Umbilical cord (tissue), 2 donors: ENCODE measurements around the gene ZNF428. TPM values are rescaled to one million over a fixed set of nuclear protein-coding genes. Genes with fewer than 3 reads are reported as not detected.
"Not testable (repeated sequence)": the region's sequence is repeated elsewhere in the genome, so short reads cannot be mapped to it uniquely, and the experiment has no call there.

Experiments used
- DNase-seq: peaks from one replicate; pipeline ENCODE4 v3.0.0-alpha.2; 2015; ENCODE audit warnings: low spot score
- total RNA-seq: library from RNA; depleted of rRNA; stranded (reverse); fragments of >200 nt; gene quantifications from one replicate; pipeline ENCODE4 v1.2.3, GENCODE V29; 2014; ENCODE audit warnings: low replicate concordance; ENCODE audit not compliant: insufficient read depth

ZNF428 gene
- total RNA-seq, 1 donor from 2014 or later, result 18.8 TPM

DNA sequence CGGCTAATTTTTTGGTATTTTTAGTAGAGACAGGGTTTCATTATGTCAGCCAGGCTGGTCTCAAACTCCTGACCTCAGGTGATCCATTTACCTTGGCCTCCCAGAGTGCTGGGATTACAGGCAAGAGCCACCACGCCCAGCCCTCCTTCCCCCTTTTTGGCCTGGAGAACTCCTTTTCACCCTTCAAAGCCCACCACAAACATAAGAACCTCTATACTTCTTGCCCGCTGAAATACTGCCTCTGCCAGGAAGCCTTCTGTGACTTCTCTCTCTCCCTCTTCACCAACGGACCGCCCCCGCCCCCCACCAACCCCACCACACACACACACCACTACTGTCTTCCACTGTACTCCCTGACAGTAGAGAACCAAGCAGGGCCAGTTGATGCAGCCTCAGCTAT is 2.5 kb downstream of the ZNF428 start:
- DNase-seq, result no peak

DNA sequence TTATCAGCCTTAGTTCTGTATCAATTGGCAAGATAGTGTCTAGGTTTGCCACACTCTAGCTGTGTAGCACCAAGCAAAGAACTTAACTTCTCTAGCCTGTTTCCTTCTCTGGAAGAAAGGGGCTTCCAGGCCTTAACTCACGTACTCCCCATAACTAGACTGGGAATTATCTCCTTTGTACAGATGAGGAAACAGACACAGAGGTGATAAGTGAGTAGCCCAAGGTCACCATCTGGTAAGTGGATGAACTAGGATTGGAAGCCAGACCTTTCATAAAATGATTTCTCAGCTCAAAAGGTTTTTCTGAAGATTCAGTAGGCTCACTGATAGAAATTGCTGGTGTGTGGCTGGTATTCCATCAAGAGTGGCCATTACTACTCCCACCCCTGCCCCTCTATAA is 3.1 kb downstream of the ZNF428 start:
- DNase-seq, result no peak

DNA sequence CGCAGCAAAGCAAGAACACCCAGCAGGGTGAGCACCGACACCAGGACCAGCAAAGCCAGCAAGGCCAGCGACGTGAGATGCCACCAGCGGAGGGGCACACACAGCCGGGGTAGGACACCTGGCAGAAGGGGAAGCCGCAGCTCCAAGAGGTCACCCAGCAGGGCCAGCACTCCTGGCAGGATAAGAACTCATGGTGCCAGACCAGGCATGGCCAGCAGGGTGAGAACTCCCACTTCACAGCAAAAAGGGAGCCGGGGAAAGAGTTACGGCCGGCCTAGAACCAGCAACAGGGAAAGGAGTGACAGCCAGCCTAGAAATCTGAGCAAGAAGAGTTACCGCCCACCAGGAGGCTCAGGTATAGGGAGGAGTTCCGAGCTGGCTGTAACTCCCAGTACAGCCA is 7.1 kb downstream of the ZNF428 start:
- DNase-seq, result no peak

DNA sequence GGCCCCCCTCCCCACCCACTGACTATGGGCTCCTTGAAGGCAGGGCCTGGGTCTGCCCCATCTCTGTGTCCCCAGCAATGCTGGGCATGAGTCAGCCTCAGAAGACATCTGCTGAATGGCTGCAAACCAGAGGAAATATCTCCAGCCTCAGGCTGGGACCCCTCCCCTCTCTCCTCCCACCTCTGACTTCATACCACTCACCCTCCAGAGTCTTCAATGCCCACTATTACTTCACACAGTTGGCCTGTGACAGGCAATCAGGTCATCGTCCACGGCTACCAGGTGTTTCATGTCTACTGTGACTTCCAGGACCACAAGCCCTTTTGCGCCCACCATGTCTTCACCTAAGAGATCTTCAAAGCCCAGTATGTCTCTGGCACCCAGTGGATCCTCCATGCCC is 7.6 kb downstream of the ZNF428 start, which contains the start of gene SRRM5:
SRRM5 (plus strand) TSS at position 301 of the 400 bp plus-strand sequence; CDS start at position 335, 34 bp downstream.
- no peak for DNase-seq

DNA sequence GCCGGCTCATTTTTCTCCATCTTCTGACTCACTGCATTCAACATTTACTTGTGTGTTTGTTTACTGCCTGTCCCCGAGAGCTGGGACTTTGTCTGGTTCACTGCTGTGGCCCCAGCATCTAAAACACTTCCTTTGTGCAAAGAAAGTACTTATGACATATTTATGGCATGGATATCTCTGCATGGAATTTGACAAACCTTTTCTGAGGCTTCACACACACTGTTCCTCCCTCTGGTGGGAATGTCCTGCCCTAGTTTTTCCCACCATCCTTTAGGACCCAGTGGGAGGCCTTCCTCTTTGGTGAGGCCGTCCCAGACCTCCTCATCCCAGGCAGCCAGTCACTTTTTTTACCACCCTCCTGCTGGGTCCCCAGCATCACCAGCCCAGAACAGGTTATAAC is 8.9 kb downstream of the ZNF428 start:
- no peak for DNase-seq

DNA sequence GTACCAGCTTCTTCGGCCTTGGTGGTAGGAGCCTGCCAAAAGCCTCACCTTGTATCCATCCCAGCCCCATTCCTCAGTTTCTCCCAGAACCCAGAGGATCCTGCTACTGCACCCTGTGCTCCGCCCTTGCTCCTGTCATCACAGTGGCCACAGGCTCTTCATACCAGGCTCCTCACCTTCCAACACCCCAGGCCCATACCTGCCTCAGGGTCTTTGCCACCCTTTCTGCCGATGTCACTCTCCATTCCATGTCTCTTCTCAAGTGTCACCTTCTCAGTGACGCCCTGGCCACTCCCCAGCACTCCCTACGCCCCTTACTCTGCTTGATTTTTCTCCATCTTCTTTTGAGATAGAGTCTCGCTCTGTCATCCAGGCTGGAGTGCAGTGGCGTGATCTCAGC is 9.6 kb downstream of the ZNF428 start:
- DNase-seq, result no peak

DNA sequence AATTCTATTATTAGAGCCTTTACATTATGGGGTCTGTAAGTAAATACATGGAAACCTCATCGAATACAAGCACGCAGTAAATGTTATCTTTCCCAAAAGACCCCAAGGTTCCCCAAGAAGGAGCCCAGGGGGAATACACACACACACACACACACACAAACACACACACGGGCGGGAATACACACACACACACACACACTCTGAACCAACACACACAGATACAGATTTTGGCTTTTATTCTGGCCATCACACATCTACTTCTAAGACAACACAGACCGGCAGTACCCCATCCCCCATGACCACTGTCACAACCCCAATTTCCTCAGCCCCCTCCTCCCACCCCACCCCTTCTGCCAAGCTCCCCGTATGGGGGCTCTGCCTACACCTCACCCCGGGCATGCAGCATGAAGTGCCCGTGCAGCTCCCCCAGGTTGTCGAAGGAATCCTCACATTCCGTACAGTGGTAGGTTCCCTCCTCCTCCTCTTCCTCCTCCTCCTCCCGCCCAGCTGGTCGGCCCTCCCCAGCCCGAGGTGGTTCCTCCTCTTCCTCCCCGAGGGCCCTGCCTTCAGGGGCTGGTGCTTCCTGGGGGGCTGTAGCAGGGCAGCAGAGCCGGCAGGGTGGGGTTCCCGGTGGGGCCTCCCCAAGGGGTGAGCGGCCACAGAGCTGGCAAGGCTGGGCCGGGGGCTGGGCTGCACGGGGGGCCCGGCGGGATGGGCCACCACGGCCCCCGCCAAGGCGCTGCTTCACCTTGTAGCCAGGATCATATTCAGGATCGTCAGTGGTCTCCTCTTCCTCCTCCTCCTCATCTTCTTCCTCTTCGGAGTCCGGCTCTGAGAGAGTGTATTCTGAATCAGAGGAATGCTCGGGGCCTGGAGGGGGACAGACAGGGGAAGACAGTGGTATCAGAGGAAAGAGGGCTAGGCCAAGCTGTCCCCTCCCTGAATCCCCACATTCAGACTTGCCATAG is 11.9 kb downstream of the ZNF428 start:
- DNase-seq, result no peak

DNA sequence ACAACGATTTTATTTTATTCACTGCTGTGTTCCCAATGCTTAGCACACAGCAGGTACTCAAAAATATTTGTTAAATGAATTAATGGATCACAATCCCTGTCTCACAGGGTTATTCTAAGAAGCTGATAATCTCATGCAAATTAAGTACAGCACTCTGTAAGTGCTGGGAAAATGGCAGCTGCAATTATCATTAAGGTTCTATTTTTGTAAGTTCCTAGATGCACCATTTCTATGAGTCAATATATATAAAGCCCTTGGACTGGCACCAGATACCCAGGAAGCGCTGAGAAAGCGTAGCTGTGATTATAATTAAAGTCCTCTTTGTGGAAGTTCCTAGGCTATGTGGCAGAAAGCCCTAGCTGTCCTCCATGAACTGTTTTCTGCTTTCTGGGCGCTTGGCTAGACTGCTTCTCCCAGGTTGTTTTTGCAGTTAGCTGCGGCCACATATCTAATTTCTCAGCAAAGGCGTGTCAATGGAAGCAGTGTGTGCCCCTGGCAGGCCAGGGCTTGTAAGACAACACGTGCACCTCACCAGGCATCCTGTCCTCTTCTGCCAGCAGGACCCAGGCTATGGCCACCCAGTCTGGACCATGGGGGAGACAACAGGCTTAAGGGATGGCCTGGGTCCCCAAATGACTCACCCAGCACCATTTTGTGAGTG is 12.7 kb downstream of the ZNF428 start:
- no peak for DNase-seq

DNA sequence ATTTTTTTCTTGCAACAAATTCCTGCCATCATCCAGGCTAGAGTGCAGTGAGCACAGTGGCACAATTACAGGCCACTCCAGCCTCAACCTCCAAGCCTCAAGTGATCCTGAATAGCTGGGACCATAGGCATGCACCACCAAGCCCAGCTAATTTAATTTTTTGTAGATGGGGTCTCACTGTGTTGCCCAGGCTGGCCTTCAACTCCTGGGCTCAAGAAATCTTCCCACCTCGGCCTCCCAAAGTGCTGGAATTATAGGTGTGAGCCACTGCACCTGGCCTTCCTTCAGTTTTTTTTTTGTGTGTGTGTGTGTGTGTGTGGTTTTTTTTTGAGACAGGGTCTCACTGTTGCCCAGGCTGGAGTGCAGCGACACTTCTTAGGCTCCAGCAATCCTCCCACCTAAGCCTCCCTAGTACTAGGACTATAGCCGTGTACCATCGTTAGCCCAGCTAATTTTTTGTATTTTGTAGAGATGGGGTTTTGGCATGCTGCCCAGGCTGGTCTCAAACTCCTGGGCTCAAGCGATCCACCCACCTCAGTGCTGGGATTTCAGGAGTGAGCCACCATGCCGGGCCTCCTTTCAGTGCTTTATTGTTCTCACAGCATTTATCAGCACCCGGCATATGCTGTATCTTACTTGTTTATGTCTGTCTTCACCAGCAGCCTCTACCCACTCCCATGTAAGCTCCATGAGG is 13.4 kb downstream of the ZNF428 start:
- DNase-seq, result no peak

DNA sequence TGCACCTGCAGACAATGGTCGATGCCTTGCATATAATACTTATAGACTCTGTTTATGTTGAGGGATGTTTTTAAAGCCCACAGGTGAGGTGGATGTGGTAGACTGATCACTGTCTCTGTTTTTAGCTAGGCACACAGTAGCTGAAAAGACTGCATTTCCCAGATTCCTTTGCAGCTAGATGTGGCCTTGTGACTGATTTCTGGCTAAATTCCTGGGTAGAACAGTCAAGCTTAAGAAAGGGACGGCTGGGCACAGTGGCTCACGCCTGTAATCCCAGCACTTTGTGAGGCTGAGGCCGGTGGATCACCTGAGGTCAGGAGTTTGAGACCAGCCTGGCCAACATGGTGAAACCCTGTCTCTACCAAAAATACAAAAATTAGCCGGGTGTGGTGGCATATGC is 19.1 kb downstream of the ZNF428 start:
- DNase-seq, result not testable (repeated sequence)

DNA sequence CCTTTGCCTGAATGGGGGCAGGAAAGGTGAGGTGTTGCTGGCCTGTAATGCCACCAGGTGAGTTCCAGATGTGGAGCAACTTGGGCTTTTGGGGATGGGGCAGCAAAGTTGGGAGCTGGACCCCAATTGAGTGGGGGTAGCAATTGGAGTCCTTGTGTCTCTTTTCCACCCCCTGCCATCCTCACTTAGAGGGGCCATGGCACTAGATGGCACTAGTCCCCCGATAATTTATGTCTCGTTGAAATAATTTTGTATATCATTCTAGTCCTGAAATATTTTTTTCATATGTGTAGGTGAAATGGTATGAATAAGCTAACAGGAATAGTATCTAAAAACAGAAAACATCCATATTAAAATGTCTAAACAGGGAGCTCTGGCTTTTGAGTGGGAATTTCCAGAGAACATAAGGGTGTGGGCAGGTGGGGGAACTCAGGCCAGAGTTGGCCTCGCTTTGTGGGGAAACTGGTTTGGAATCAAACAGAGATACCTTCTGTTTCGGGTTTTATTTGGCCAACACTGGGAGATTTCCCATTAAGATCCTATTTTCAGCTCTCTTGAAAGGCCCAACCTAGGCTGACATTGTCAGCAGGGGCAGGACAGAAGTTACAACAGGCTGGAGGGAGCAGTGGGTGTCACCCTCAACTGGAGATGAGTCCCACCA is 19.7 kb downstream of the ZNF428 start:
- DNase-seq, result no peak

DNA sequence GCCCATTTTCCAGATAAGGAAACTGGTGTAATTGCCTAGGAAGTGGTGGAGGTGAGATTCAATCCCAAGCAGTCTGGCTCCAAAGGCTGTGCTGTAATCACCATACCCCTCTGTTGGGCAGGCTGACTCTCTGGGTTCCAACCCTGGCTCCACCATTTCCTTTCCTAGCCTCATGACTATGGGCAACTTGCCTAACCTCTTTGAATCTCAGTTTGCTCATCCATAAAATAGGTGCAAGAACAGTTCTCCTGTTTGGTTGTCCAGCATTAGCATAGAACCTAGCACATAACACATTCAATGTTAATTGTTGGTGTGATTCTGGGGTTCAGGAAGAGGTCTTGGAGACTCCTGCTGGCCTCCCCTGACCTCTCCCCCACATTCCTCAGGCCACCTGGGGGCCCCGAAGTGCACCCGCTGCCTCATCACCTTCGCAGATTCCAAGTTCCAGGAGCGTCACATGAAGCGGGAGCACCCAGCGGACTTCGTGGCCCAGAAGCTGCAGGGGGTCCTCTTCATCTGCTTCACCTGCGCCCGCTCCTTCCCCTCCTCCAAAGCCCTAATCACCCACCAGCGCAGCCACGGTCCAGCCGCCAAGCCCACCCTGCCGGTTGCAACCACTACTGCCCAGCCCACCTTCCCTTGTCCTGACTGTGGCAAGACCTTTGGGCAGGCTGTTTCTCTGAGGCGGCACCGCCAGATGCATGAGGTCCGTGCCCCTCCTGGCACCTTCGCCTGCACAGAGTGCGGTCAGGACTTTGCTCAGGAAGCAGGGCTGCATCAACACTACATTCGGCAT is 20.8 kb downstream of the ZNF428 start:
- DNase-seq, result no peak

DNA sequence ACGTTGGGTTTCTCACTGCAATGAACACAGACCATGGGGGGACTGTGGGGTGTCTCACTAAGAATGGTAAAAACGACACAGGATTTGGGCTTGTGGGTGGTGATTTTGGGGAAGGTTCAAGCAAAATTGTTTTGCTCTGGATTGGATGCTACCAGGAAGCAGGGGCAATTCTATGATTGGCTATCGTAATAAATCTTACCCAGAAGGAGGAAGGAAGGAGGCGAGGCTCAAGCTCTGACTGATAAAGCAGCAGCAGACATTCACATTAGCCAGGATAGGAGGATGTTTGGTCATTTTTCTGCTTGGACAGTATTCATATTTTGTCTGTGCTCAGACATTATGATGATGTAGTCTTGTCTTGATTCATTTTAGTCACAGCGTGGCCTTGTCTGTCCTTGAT is 21.6 kb downstream of the ZNF428 start:
- DNase-seq, result no peak

DNA sequence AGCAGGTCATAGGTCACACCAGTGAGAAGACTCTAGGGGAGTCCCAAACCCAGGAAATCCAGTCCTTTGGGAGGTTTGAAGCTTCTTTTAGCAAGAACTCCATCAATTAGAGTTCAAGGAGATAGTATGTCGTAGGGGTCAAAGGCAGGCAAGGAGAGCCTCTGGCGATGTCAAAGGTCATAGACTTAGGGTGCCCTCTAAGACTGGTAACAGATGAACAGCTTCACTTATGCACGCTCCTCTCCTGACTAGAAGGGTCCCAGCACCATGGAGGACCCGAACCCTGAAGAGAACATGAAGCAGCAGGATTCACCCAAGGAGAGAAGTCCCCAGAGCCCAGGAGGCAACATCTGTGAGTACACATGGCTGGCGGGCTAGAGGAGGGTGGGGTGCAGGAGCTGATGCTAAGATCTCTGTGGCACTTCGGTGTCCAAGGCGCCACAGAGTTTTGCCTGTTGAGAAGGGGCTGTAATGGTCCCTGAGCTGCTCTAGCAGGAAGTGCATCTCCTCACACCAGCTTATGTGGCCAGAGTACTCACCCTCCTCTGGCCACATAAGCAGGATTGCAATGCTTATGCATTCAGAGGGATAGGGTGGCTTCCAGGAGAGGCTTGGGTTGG is 22.5 kb downstream of the ZNF428 start:
- DNase-seq, result no peak

DNA sequence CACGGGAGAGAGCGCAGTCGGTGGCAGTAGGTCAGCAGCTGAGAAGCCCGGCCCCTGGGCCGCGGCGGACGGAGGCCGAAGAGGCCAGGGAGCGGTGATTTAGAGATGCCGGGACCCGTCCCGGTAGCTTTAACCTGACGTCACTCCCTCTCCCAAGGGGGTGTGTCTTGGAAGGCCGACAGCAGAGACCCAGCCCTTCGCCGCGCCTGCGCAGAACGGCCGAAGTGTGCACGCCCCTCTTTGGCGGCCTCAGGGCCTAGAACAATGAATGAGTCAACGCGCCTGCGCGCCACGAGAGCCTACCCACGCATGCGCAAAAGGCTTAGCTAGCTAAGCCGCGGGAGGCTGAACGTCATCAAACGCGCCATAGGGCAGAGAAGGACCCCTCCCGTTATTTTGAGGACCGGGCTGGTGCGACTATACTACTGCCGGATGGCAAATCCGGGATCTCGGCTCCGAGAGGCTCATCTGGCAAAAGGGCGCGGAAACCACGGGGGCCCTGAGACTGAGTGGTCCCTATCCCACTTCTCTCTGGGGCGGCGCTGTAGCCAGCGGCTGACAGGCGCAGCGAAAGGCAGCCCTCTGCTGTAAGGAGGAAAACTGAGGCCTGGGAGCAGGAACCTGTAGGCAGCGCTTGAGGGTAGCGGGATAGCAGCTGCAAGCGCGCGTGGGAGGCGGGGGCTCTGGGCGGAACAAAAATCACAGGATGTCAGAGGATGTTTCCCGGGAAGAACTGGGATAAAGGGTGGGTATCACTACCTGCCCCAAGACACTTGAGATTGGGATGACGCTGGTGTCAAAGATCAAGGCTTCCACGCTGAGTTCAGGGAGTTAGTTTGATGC is 23.2 kb downstream of the ZNF428 start, which contains the start of the genes IRGQ and ZNF576:
IRGQ (minus strand) TSS at position 136 of the 843 bp plus-strand sequence. CDS start 796 bp downstream, outside the sequence.
ZNF576 (plus strand) TSS at position 597 of the 843 bp plus-strand sequence. CDS start 514 bp downstream, outside the sequence.
- DNase-seq, result peak; percentile 100

DNA sequence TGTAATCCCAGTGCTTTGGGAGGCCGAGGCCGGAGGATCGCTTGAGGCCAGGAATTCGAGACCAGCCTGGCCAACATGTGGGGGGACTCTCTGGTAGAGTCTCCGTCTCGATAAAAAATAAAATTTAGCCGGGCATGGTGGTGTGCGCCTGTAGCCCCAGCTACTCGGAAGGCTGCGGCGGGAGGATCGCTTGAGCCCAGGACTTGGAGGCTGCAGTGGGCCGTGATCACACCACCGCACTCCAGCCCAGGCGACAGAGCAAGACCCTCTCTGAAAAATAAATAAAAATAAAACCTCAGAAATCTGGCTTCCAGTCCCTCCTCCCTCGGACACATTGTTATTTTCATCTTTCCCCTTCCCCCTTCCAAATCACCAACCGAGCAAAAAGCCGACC is 23.8 kb downstream of the ZNF428 start:
- no peak for DNase-seq

DNA sequence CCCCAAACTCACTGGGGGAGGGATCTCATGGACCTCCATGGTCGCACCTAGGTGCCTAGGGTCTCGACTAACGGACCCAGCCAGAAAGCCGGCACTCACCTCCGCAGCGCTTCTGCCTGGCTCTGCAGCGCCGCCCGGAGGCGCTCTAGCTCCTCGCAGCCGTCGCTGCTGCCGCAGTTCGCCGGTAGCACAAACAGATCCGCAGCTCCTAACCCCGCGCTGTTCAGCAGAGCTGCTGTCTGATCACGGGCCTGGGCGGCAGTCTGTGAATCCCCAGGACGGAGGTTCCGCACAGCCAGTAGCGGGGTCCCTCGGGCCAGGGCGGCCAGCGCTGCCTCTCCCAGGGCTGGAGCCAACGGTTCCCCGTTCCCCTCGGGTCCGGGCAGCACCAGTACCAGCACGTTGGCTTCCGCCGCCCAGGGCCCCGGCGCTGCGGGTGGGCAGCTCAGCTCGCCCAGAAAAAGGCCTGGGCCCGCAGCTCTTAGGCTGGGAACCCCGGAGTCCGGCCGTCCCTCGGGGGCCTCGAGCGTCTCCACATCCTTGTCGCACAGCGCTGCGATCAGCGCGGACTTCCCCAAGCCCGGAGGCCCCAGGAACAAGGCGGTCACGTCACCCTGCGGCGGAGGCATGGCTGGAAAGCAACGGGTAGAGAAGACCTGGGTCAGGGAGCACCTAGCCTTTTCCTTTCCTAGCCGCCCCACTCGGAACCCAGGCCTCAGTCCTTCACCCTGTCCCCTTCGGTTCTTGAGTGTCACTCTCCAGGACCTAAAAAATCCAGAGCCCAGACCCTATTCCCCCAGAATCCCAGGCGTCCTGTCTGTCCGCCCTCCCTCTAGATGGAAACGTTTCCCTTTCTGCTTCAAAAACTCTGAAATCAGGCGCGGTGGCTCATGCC is 24.5 kb downstream of the ZNF428 start:
- peak; percentile 51 for DNase-seq

DNA sequence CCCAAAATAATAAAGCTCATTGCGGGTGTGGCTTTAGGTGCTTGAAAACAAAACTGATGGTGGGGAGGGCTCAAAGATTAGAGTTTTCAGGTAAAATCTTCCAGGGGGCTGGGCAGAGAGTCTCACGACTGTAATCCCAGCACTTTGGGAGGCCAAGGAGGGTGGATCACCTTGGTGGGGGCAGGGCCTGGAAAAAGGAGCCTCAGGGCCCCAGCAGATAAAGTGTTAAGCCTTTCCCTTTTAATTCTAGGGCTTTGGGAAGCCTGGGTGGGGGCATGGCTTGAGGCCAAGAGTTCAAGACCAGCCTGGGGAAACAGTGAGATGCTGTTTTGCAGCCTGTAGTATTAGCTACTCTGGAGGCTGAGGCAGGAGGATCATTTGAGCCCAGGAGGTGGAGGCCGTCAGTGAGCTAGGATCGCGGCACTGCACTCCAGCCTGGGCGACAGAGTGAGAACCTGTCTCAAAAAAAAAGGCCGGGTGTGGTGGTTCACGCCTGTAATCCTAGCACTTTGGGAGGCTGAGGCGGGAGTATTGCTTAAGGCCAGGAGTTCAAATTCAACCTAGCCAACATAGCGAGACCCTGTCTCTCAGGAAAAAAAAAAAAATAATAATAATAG is 25.2 kb downstream of the ZNF428 start:
- no peak for DNase-seq
